T-helper 17 cell (primary cell): ENCODE measurements around the gene MBP. TPM values are rescaled to one million over a fixed set of nuclear protein-coding genes. Genes with fewer than 3 reads are reported as not detected.

Experiments
- ATAC-seq: fragments of 150-1000 bp; cut with Tn5 transposase; 2 replicates; pipeline ENCODE4 v1.10.0; 2021; ENCODE audit warnings: mild to moderate bottlenecking, moderate library complexity
- DNase-seq, 3 donors: peaks; one replicate each; pipeline versions ENCODE4 v3.0.0 to v3.0.0-alpha.2; 2020 to 2021
- H3K9me3 ChIP-seq: one replicate; pipeline ENCODE4 v1.7.0; 2013; ENCODE audit warnings: low read length, mild to moderate bottlenecking; ENCODE audit not compliant: control insufficient read depth, poor library complexity, severe bottlenecking
- H3K27ac Mint-ChIP-seq: one replicate; pipeline ENCODE4 v1.8.0; 2022; ENCODE audit warnings: mild to moderate bottlenecking, moderate library complexity, mixed read lengths
- H3K27me3 Mint-ChIP-seq: one replicate; pipeline ENCODE4 v1.8.0; 2022; ENCODE audit warnings: mixed read lengths
- H3K36me3 Mint-ChIP-seq: one replicate; pipeline ENCODE4 v1.8.0; 2022; ENCODE audit warnings: low read depth, mixed read lengths
- H3K4me1 Mint-ChIP-seq: one replicate; pipeline ENCODE4 v1.8.0; 2022; ENCODE audit warnings: mild to moderate bottlenecking, mixed read lengths
- H3K4me3 Mint-ChIP-seq: one replicate; pipeline ENCODE4 v1.8.0; 2022; ENCODE audit warnings: mild to moderate bottlenecking, moderate library complexity, mixed read lengths
- total RNA-seq, 4 donors: library from RNA in 2 of 4; stranded (reverse) in 2 of 4; gene quantifications; one replicate each; pipeline ENCODE4 v1.2.3 and lab custom pipeline; 2022 to 2026

The MBP gene
- total RNA-seq, 2 donors from 2014 or later: 97.7 to 127 TPM

- H3K27me3 Mint-ChIP-seq: no peaks in the 10 kb centered on the region
- peaks cover 34% of the 10 kb centered on the region for H3K4me1 Mint-ChIP-seq
- peak overlapping the region; percentile 77 for H3K27ac Mint-ChIP-seq
- no peak for DNase-seq
- H3K4me3 Mint-ChIP-seq: no peak overlapping the region
- H3K36me3 Mint-ChIP-seq: peaks cover 9% of the 10 kb centered on the region
- ATAC-seq: no peak
- no peaks in the 10 kb centered on the region for H3K9me3 ChIP-seq
Measured at GRCh38 chr18:77008576-77009315, 123.8 kb downstream of the MBP start.

GRCh38 chr18:77008006-77008405 is 124.6 kb downstream of the MBP start:
- no peak overlapping the region for H3K4me3 Mint-ChIP-seq
- no peaks in the 10 kb centered on the region for H3K27me3 Mint-ChIP-seq
- DNase-seq (no peak), ATAC-seq (no peak)
- peaks cover 31% of the 10 kb centered on the region for H3K4me1 Mint-ChIP-seq
- H3K9me3 ChIP-seq: no peaks in the 10 kb centered on the region
- H3K27ac Mint-ChIP-seq: peak overlapping the region; percentile 77
- peaks cover 9% of the 10 kb centered on the region for H3K36me3 Mint-ChIP-seq

GRCh38 chr18:77007251-77007650 is 125.3 kb downstream of the MBP start:
- H3K27me3 Mint-ChIP-seq: no peaks in the 10 kb centered on the region
- no peak for ATAC-seq
- peaks cover 32% of the 10 kb centered on the region for H3K4me1 Mint-ChIP-seq
- H3K36me3 Mint-ChIP-seq: peaks cover 9% of the 10 kb centered on the region
- DNase-seq: no peak
- H3K9me3 ChIP-seq: no peaks in the 10 kb centered on the region
- H3K4me3 Mint-ChIP-seq: no peak overlapping the region
- H3K27ac Mint-ChIP-seq: peak overlapping the region; percentile 77

GRCh38 chr18:77006305-77007175 is 126.0 kb downstream of the MBP start:
- no peak for ATAC-seq
- Mint-ChIP-seq H3K4me1 (peaks cover 35% of the 10 kb centered on the region), H3K4me3 (peak overlapping the region; percentile 21), H3K27ac (peak overlapping the region; percentile 79), H3K27me3 (no peaks in the 10 kb centered on the region), H3K36me3 (peaks cover 9% of the 10 kb centered on the region)
- no peak for DNase-seq
- H3K9me3 ChIP-seq: no peaks in the 10 kb centered on the region

GRCh38 chr18:77005651-77006195 is 126.9 kb downstream of the MBP start:
- no peaks in the 10 kb centered on the region for H3K9me3 ChIP-seq
- ATAC-seq (no peak), DNase-seq (no peak)
- H3K4me3 Mint-ChIP-seq: peak overlapping the region; percentile 9
- no peaks in the 10 kb centered on the region for H3K27me3 Mint-ChIP-seq
- H3K4me1 Mint-ChIP-seq: peaks cover 32% of the 10 kb centered on the region
- peak overlapping the region; percentile 79 for H3K27ac Mint-ChIP-seq
- peaks cover 8% of the 10 kb centered on the region for H3K36me3 Mint-ChIP-seq

GRCh38 chr18:77004555-77005380 is 127.8 kb downstream of the MBP start:
- no peaks in the 10 kb centered on the region for H3K9me3 ChIP-seq
- Mint-ChIP-seq H3K4me3 (peak overlapping the region; percentile 58), H3K27me3 (no peaks in the 10 kb centered on the region), H3K36me3 (peaks cover 3% of the 10 kb centered on the region), H3K4me1 (peaks cover 34% of the 10 kb centered on the region), H3K27ac (peak overlapping the region; percentile 79)
- peak; percentile 73 for ATAC-seq
- DNase-seq: no peak

- H3K9me3 ChIP-seq: no peaks in the 10 kb centered on the region
- Mint-ChIP-seq H3K27ac (no peak overlapping the region), H3K27me3 (no peaks in the 10 kb centered on the region), H3K36me3 (peaks cover 2% of the 10 kb centered on the region), H3K4me3 (no peak overlapping the region), H3K4me1 (peaks cover 30% of the 10 kb centered on the region)
- DNase-seq (no peak), ATAC-seq (no peak)
Measured at GRCh38 chr18:77003316-77003715, 129.3 kb downstream of the MBP start.

GRCh38 chr18:77002496-77002895 is 130.1 kb downstream of the MBP start:
- H3K36me3 Mint-ChIP-seq: peaks cover 1% of the 10 kb centered on the region
- peaks cover 29% of the 10 kb centered on the region for H3K4me1 Mint-ChIP-seq
- no peak overlapping the region for H3K27ac Mint-ChIP-seq
- no peak overlapping the region for H3K4me3 Mint-ChIP-seq
- no peaks in the 10 kb centered on the region for H3K9me3 ChIP-seq
- ATAC-seq (no peak), DNase-seq (no peak)
- no peaks in the 10 kb centered on the region for H3K27me3 Mint-ChIP-seq

GRCh38 chr18:77001979-77002378 is 130.6 kb downstream of the MBP start:
- no peaks in the 10 kb centered on the region for H3K36me3 Mint-ChIP-seq
- H3K27me3 Mint-ChIP-seq: no peaks in the 10 kb centered on the region
- DNase-seq (no peak), ATAC-seq (no peak)
- H3K9me3 ChIP-seq: no peaks in the 10 kb centered on the region
- H3K27ac Mint-ChIP-seq: no peak overlapping the region
- no peak overlapping the region for H3K4me3 Mint-ChIP-seq
- H3K4me1 Mint-ChIP-seq: peaks cover 25% of the 10 kb centered on the region

GRCh38 chr18:77001041-77001440 is 131.5 kb downstream of the MBP start:
- Mint-ChIP-seq H3K27me3 (no peaks in the 10 kb centered on the region), H3K4me1 (peaks cover 21% of the 10 kb centered on the region), H3K36me3 (no peaks in the 10 kb centered on the region), H3K4me3 (no peak overlapping the region), H3K27ac (no peak overlapping the region)
- no peak for DNase-seq
- no peak for ATAC-seq
- no peaks in the 10 kb centered on the region for H3K9me3 ChIP-seq

- H3K9me3 ChIP-seq: no peaks in the 10 kb centered on the region
- no peak overlapping the region for H3K4me3 Mint-ChIP-seq
- DNase-seq: peak; percentile 41 to 45 (median 45)
- H3K4me1 Mint-ChIP-seq: peaks cover 19% of the 10 kb centered on the region
- H3K27me3 Mint-ChIP-seq: no peaks in the 10 kb centered on the region
- H3K27ac Mint-ChIP-seq: peak overlapping the region; percentile 39
- H3K36me3 Mint-ChIP-seq: no peaks in the 10 kb centered on the region
- ATAC-seq: peak; percentile 46
Measured at GRCh38 chr18:77000527-77000926, 132.1 kb downstream of the MBP start.

- Mint-ChIP-seq H3K4me3 (no peak overlapping the region), H3K27ac (no peak overlapping the region), H3K27me3 (no peaks in the 10 kb centered on the region), H3K36me3 (no peaks in the 10 kb centered on the region), H3K4me1 (peaks cover 11% of the 10 kb centered on the region)
- DNase-seq (no peak), ATAC-seq (no peak)
- no peaks in the 10 kb centered on the region for H3K9me3 ChIP-seq
Measured at GRCh38 chr18:76999077-76999476, 133.5 kb downstream of the MBP start.
